HepG2 (cell line): ENCODE measurements around the gene CARS2. TPM values are rescaled to one million over a fixed set of nuclear protein-coding genes. Genes with fewer than 3 reads are reported as not detected.

Experiments
- CBFB ChIP-seq: sonication (generic); formaldehyde crosslinking; IDR thresholded peaks from 2 replicates; pipeline ENCODE4 v1.4.0; 2020; ENCODE audit warnings: missing genetic modification reagents
- GFI1 ChIP-seq: sonication (generic); formaldehyde crosslinking; IDR thresholded peaks from 2 replicates; pipeline ENCODE4 v1.5.0; 2020; ENCODE audit warnings: missing genetic modification reagents, mild to moderate bottlenecking, borderline replicate concordance
- MYNN ChIP-seq: sonication (generic); formaldehyde crosslinking; IDR thresholded peaks from 2 replicates; pipeline ENCODE4 v1.4.0; 2020; ENCODE audit warnings: mild to moderate bottlenecking, low read depth, missing genetic modification reagents
- NR2C2 ChIP-seq: sonication (generic); formaldehyde crosslinking; IDR thresholded peaks from 2 replicates; pipeline ENCODE4 v1.4.0; 2020; ENCODE audit warnings: missing genetic modification reagents, mild to moderate bottlenecking, moderate library complexity, borderline replicate concordance
- NRL ChIP-seq: sonication (generic); formaldehyde crosslinking; IDR thresholded peaks from 2 replicates; pipeline ENCODE4 v1.5.0; 2020; ENCODE audit warnings: missing genetic modification reagents, mild to moderate bottlenecking, moderate library complexity, borderline replicate concordance
- RXRA ChIP-seq: sonication (generic); formaldehyde crosslinking; IDR thresholded peaks from 2 replicates; pipeline ENCODE4 v1.5.1; 2020; ENCODE audit warnings: missing genetic modification reagents
- SMYD3 ChIP-seq: sonication (generic); formaldehyde crosslinking; IDR thresholded peaks from 2 replicates; pipeline ENCODE4 v1.8.1; 2023; ENCODE audit warnings: mild to moderate bottlenecking, missing genetic modification reagents
- SRF ChIP-seq: IDR thresholded peaks from 2 replicates; pipeline ENCODE4 v1.6.1; 2011; ENCODE audit warnings: mild to moderate bottlenecking, low read depth, low read length, moderate library complexity
- ZBTB21 ChIP-seq: sonication (generic); formaldehyde crosslinking; IDR thresholded peaks from 2 replicates; pipeline ENCODE4 v1.4.0; 2020; ENCODE audit warnings: missing genetic modification reagents
- ZNF160 ChIP-seq: sonication (generic); formaldehyde crosslinking; IDR thresholded peaks from 2 replicates; pipeline ENCODE4 v1.8.0; 2022; ENCODE audit warnings: mild to moderate bottlenecking, inconsistent platforms, missing genetic modification reagents
- ZNF567 ChIP-seq: sonication (generic); formaldehyde crosslinking; IDR thresholded peaks from 2 replicates; pipeline ENCODE4 v1.8.1; 2023; ENCODE audit warnings: mild to moderate bottlenecking, missing genetic modification reagents, borderline replicate concordance
- ZNF607 ChIP-seq: sonication (generic); formaldehyde crosslinking; IDR thresholded peaks from 2 replicates; pipeline ENCODE4 v1.5.1; 2020; ENCODE audit warnings: missing genetic modification reagents, mild to moderate bottlenecking, borderline replicate concordance
- ZSCAN22 ChIP-seq: sonication (generic); formaldehyde crosslinking; IDR thresholded peaks from 2 replicates; pipeline ENCODE4 v1.4.0; 2020; ENCODE audit warnings: mild to moderate bottlenecking, missing genetic modification reagents
- polyA plus RNA-seq, 8 experiments: library from polyadenylated mRNA; depleted of rRNA in 3 of 8; stranded (reverse) in 7 of 8; unstranded in 1 of 8; fragments of >200 nt; fragmentation: Illumina TruSeq in 4 of 8; extraction: Trizol in 4 of 8; gene quantifications; 2 replicates each; pipeline versions ENCODE4 v1.2.1 to v1.2.3, GENCODE V29; 2011 to 2016; ENCODE audit warnings: low read depth in 4 of 8, missing spikeins in 1 of 8, mixed read lengths in 1 of 8; ENCODE audit not compliant: insufficient read depth in 1 of 8
- total RNA-seq, 5 experiments: library from RNA; depleted of rRNA; stranded (reverse); fragments of >200 nt; fragmentation: Illumina TruSeq; extraction: Trizol; gene quantifications; 2 replicates each; pipeline ENCODE4 v1.2.3, GENCODE V29; 2016; ENCODE audit warnings: low read depth in 1 of 5
- TF ChIP-seq, protein P1 (sequence below): sonication (generic); formaldehyde crosslinking; IDR thresholded peaks from 2 replicates; pipeline ENCODE4 v1.9.0; 2021; ENCODE audit warnings: mild to moderate bottlenecking, missing genetic modification reagents
- TF ChIP-seq, protein P2 (sequence below): sonication (generic); formaldehyde crosslinking; IDR thresholded peaks from 2 replicates; pipeline ENCODE4 v1.4.0; 2020; ENCODE audit warnings: mild to moderate bottlenecking, missing genetic modification reagents
- TF ChIP-seq, protein P3 (sequence below): sonication (generic); formaldehyde crosslinking; IDR thresholded peaks from 2 replicates; pipeline ENCODE4 v1.4.0; 2020; ENCODE audit warnings: missing genetic modification reagents

Gene CARS2
- total and polyA plus RNA-seq, 2 of the 13 experiments (the other 11 are each of a cell fraction or from before 2014, with no cell fraction given): 41.1 to 59.3 TPM

DNA sequence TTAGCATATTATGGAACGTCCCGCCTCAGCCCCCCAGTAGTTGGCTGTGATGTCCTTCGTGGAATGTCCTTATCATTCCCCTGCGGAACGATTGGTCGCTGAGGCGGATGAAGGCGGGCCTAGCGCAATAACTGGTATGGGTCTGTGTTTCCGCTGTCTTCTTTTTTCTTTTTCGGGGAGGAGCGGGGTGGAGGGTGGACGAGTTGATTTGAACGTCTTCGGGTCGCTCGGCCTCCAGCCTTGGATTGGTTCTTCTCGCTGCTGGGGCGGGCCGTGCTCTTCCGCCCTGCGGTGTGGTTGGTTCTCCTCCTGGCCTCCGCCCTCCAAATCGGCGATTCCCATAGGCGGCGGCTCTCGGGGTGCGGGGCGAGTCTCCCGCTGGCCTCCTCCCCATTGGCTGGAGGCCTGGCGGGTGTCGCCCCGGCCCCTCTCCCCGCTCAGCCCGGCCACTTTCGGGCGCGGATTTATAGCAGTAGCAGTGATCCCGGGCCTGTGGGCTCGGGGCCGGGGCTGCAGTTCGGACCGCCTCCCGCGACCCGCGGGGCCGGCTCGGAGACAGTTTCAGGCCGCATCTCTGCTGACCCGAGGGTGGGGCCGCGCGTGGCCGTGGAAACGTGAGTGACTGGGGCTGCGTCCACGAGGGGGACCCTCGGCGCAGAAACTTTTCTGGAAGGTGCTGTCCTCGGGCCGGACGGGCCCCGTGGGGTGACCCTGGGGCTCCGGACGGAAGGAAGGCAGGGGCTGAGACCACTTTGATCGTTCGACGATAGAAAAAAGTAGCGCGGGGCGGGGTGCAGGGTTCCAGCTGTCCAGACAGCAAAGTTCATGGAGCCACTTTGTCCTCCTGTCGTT, 9.7 kb upstream of the CARS2 start (continued):
- TF ChIP-seq, protein P1, sequence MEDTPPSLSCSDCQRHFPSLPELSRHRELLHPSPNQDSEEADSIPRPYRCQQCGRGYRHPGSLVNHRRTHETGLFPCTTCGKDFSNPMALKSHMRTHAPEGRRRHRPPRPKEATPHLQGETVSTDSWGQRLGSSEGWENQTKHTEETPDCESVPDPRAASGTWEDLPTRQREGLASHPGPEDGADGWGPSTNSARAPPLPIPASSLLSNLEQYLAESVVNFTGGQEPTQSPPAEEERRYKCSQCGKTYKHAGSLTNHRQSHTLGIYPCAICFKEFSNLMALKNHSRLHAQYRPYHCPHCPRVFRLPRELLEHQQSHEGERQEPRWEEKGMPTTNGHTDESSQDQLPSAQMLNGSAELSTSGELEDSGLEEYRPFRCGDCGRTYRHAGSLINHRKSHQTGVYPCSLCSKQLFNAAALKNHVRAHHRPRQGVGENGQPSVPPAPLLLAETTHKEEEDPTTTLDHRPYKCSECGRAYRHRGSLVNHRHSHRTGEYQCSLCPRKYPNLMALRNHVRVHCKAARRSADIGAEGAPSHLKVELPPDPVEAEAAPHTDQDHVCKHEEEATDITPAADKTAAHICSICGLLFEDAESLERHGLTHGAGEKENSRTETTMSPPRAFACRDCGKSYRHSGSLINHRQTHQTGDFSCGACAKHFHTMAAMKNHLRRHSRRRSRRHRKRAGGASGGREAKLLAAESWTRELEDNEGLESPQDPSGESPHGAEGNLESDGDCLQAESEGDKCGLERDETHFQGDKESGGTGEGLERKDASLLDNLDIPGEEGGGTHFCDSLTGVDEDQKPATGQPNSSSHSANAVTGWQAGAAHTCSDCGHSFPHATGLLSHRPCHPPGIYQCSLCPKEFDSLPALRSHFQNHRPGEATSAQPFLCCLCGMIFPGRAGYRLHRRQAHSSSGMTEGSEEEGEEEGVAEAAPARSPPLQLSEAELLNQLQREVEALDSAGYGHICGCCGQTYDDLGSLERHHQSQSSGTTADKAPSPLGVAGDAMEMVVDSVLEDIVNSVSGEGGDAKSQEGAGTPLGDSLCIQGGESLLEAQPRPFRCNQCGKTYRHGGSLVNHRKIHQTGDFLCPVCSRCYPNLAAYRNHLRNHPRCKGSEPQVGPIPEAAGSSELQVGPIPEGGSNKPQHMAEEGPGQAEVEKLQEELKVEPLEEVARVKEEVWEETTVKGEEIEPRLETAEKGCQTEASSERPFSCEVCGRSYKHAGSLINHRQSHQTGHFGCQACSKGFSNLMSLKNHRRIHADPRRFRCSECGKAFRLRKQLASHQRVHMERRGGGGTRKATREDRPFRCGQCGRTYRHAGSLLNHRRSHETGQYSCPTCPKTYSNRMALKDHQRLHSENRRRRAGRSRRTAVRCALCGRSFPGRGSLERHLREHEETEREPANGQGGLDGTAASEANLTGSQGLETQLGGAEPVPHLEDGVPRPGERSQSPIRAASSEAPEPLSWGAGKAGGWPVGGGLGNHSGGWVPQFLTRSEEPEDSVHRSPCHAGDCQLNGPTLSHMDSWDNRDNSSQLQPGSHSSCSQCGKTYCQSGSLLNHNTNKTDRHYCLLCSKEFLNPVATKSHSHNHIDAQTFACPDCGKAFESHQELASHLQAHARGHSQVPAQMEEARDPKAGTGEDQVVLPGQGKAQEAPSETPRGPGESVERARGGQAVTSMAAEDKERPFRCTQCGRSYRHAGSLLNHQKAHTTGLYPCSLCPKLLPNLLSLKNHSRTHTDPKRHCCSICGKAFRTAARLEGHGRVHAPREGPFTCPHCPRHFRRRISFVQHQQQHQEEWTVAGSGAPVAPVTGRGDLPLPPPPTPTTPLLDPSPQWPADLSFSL (CRISPR knock-in tag): no peak
- TF ChIP-seq SMYD3 (CRISPR knock-in tag) (0 out of 2 replicates have a peak, but pooled peaks have one; percentile 25), CBFB (CRISPR knock-in tag) (no peak), RXRA (CRISPR knock-in tag) (peak; percentile 57), NRL (peak; percentile 37; the same call in 1 of the 2 replicates), ZBTB21 (CRISPR knock-in tag) (no peak), SRF (peak; percentile 77), MYNN (CRISPR knock-in tag) (no peak; the same call in 1 of the 2 replicates), ZNF607 (peak; percentile 70; the same call in 1 of the 2 replicates), ZNF160 (0 out of 2 replicates have a peak, but pooled peaks have one; percentile 33), ZSCAN22 (CRISPR knock-in tag) (no peak), ZNF567 (CRISPR knock-in tag) (0 out of 2 replicates have a peak, but pooled peaks have one; percentile 52), GFI1 (CRISPR knock-in tag) (peak; percentile 44; the same call in 1 of the 2 replicates), NR2C2 (CRISPR knock-in tag) (peak; percentile 41; the same call in 1 of the 2 replicates)
- TF ChIP-seq, protein P2, sequence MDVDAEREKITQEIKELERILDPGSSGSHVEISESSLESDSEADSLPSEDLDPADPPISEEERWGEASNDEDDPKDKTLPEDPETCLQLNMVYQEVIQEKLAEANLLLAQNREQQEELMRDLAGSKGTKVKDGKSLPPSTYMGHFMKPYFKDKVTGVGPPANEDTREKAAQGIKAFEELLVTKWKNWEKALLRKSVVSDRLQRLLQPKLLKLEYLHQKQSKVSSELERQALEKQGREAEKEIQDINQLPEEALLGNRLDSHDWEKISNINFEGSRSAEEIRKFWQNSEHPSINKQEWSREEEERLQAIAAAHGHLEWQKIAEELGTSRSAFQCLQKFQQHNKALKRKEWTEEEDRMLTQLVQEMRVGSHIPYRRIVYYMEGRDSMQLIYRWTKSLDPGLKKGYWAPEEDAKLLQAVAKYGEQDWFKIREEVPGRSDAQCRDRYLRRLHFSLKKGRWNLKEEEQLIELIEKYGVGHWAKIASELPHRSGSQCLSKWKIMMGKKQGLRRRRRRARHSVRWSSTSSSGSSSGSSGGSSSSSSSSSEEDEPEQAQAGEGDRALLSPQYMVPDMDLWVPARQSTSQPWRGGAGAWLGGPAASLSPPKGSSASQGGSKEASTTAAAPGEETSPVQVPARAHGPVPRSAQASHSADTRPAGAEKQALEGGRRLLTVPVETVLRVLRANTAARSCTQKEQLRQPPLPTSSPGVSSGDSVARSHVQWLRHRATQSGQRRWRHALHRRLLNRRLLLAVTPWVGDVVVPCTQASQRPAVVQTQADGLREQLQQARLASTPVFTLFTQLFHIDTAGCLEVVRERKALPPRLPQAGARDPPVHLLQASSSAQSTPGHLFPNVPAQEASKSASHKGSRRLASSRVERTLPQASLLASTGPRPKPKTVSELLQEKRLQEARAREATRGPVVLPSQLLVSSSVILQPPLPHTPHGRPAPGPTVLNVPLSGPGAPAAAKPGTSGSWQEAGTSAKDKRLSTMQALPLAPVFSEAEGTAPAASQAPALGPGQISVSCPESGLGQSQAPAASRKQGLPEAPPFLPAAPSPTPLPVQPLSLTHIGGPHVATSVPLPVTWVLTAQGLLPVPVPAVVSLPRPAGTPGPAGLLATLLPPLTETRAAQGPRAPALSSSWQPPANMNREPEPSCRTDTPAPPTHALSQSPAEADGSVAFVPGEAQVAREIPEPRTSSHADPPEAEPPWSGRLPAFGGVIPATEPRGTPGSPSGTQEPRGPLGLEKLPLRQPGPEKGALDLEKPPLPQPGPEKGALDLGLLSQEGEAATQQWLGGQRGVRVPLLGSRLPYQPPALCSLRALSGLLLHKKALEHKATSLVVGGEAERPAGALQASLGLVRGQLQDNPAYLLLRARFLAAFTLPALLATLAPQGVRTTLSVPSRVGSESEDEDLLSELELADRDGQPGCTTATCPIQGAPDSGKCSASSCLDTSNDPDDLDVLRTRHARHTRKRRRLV (CRISPR knock-in tag): no peak
- TF ChIP-seq, protein P3, sequence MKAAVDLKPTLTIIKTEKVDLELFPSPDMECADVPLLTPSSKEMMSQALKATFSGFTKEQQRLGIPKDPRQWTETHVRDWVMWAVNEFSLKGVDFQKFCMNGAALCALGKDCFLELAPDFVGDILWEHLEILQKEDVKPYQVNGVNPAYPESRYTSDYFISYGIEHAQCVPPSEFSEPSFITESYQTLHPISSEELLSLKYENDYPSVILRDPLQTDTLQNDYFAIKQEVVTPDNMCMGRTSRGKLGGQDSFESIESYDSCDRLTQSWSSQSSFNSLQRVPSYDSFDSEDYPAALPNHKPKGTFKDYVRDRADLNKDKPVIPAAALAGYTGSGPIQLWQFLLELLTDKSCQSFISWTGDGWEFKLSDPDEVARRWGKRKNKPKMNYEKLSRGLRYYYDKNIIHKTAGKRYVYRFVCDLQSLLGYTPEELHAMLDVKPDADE: 0 out of 2 replicates have a peak, but pooled peaks have one; percentile 66
